Thoracic aorta (tissue), 2 donors: Measurements from ENCODE around the gene GNAI2. TPM values are rescaled to one million over a fixed set of nuclear protein-coding genes. Genes with fewer than 3 reads are reported as not detected.
"Not testable (repeated sequence)": the region's sequence is repeated elsewhere in the genome, so short reads cannot be mapped to it uniquely, and the experiment has no call there.

Experiments used
- ATAC-seq: fragments of 150-250 bp; one replicate; pipeline ENCODE4 v1.8.0; 2017; ENCODE audit warnings: low read depth; ENCODE audit not compliant: insufficient number of reproducible peaks, low FRiP score
- DNase-seq: peaks from one replicate; pipeline ENCODE4 v3.0.0-alpha.2; 2020; ENCODE audit warnings: low spot score
- H3K27ac ChIP-seq, 2 donors: fragments of 200-600 bp; sonication (generic); 1 replicate in 1 of 2; 2 replicates in 1 of 2; pipeline ENCODE4 v1.5.1; 2016; ENCODE audit warnings: mild to moderate bottlenecking in 2 of 2, moderate library complexity in 2 of 2
- H3K27me3 ChIP-seq: fragments of 200-600 bp; sonication (generic); replicated peaks from 2 replicates; pipeline ENCODE4 v1.6.0; 2016; ENCODE audit warnings: mild to moderate bottlenecking; ENCODE audit not compliant: insufficient read depth
- H3K36me3 ChIP-seq: fragments of 200-600 bp; sonication (generic); one replicate; pipeline ENCODE4 v1.5.1; 2016
- H3K4me1 ChIP-seq, 2 donors: fragments of 200-600 bp; sonication (generic); 1 replicate in 1 of 2; 2 replicates in 1 of 2; pipeline versions ENCODE4 v1.5.1 to v1.6.0; 2016; ENCODE audit warnings: low read depth in 2 of 2, mild to moderate bottlenecking in 1 of 2; ENCODE audit not compliant: control insufficient read depth in 1 of 2
- H3K4me3 ChIP-seq: fragments of 200-600 bp; sonication (generic); 2 replicates; pipeline ENCODE4 v1.5.1; 2016; ENCODE audit warnings: mild to moderate bottlenecking
- H3K9me3 ChIP-seq: fragments of 200-600 bp; sonication (generic); 2 replicates; pipeline ENCODE4 v1.5.1; 2016
- total RNA-seq, 2 donors: library from RNA; depleted of rRNA; stranded (reverse); fragments of >200 nt; gene quantifications; one replicate each; pipeline versions ENCODE4 v1.1.0 to v1.2.3, GENCODE V29; 2016
- TF ChIP-seq, protein P1 (sequence below): fragments of 200-600 bp; sonication (generic); IDR thresholded peaks from one replicate; pipeline ENCODE4 v1.5.1; 2019; ENCODE audit warnings: antibody characterized with exemption

The GNAI2 gene
- total RNA-seq, 2 donors from 2014 or later: 183 to 337 TPM

DNA sequence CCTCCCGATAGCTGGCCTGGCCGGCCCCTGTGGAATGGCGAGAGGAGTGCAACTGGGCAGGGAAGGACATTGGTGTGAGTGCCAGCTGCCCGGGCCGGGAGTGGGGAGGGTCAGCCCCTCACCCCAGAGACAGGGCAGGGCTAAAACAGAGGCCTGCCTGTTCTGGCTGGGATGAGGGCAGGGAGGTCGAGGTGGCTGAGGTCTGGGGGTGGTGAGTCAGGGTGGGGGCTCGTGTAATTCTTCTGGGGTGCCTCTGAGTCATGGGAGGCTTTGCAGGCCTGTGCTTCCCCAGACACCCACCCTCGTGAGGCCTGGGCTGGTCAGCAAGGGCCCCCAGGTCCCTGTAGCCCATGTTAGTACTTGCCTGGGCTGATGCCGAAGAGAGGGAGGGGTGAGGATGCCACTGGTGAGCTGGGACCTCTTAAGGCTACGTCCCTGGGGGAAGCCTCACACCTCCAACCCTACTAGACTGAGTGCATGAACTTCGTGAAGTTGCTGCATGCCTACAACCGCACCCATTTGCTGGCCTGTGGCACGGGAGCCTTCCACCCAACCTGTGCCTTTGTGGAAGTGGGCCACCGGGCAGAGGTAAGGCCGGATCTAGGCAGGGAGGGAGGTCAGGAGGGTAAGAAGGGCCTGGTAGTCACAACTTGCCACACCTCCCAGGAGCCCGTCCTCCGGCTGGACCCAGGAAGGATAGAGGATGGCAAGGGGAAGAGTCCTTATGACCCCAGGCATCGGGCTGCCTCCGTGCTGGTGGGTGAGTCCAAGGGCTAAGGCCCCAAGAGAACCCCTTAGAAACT lies 34.6 kb downstream of the GNAI2 start:
- TF ChIP-seq, protein P1, sequence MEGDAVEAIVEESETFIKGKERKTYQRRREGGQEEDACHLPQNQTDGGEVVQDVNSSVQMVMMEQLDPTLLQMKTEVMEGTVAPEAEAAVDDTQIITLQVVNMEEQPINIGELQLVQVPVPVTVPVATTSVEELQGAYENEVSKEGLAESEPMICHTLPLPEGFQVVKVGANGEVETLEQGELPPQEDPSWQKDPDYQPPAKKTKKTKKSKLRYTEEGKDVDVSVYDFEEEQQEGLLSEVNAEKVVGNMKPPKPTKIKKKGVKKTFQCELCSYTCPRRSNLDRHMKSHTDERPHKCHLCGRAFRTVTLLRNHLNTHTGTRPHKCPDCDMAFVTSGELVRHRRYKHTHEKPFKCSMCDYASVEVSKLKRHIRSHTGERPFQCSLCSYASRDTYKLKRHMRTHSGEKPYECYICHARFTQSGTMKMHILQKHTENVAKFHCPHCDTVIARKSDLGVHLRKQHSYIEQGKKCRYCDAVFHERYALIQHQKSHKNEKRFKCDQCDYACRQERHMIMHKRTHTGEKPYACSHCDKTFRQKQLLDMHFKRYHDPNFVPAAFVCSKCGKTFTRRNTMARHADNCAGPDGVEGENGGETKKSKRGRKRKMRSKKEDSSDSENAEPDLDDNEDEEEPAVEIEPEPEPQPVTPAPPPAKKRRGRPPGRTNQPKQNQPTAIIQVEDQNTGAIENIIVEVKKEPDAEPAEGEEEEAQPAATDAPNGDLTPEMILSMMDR: no peak
- ATAC-seq (no peak), DNase-seq (no peak)
- no peak overlapping the region for H3K4me3 ChIP-seq
- no peaks in the 10 kb centered on the region for H3K27me3 ChIP-seq
- H3K27ac ChIP-seq: peak overlapping the region in 1 of 2 donors; percentile 98
- no peaks in the 10 kb centered on the region for H3K36me3 ChIP-seq
- H3K9me3 ChIP-seq: no peaks in the 10 kb centered on the region
- peaks cover 18 to 57% of the 10 kb centered on the region in 2 donors for H3K4me1 ChIP-seq

DNA sequence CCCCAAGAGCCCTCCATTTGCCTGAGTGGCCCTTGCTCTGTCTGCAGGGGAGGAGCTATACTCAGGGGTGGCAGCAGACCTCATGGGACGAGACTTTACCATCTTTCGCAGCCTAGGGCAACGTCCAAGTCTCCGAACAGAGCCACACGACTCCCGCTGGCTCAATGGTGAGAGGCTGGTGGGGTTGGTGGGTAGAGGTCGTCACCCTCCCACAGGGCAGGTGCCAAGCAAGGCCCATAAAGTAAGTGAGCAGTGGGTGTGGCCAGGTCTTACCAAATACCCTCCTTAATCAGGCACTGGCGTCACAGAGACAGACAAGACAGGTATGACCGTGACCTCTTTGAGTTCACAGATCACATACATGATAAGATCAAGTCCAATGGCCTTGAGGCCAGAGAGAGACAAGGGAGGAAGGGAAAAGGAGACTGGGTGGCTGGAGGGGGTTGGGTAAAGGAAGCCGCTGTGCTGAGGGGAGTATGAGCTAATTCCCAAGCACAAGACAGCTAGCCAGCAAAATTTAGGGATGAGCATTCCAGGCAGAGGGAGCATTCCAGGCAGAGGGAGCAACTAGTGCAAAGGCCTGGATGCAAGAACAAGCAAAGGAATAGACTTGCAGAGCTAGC lies 35.4 kb downstream of the GNAI2 start:
- Histone ChIP-seq H3K4me3 (no peak overlapping the region), H3K27me3 (no peaks in the 10 kb centered on the region), H3K9me3 (no peaks in the 10 kb centered on the region), H3K4me1 (peaks cover 11 to 49% of the 10 kb centered on the region in 2 donors), H3K36me3 (peaks cover 5% of the 10 kb centered on the region), H3K27ac (no peak overlapping the region)
- ATAC-seq (no peak), DNase-seq (no peak)
- TF ChIP-seq, protein P1: no peak

DNA sequence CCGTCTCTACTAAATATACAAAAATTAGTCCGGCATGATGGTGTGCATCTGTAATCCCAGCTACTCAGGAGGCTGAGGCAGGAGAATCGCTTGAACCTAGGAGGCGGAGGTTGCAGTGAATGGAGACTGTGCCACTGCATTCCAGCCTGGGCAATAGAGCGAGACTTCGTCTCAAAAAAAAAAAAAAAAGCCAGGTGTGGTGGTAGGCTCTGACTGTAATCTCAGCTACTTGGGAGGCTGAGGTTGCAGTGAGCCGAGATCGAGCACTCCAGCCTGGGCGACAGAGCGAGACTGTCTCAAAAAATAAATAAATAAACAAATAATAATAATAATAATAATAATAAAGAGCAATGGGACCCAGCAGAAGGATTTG lies 36.5 kb downstream of the GNAI2 start:
- not testable (repeated sequence) for H3K9me3 ChIP-seq, DNase-seq, H3K4me3 ChIP-seq, H3K27me3 ChIP-seq, H3K27ac ChIP-seq, ATAC-seq, H3K36me3 ChIP-seq
- peaks cover 7 to 39% of the 10 kb centered on the region in 2 donors for H3K4me1 ChIP-seq

DNA sequence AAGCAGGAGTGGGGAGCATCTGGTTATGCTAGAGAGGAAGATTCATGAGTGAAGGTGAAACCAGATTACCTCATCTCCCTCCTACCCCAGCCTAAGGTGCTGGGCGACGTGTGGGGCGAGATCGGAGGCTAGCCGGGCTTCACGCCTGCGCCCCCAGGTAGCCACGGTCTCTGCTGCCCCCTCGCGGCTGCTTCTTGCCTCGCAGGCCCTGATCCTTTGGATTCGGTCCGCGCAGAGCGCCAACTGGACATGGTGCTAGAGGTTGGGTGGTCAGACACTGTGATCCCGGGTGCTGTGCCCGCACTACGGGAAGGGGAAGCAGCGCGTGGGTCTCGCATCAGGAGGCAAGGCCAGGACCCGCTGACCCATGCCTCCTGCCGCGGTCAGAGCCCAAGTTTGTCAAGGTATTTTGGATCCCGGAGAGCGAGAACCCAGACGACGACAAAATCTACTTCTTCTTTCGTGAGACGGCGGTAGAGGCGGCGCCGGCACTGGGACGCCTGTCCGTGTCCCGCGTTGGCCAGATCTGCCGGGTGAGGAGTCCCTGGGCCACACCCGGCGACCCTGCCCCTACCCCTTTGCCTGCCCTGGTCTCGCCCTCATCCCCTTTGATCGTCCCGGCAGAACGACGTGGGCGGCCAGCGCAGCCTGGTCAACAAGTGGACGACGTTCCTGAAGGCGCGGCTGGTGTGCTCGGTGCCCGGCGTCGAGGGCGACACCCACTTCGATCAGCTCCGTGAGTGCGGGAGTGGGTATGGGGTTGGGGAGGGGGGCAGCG lies 37.1 kb downstream of the GNAI2 start:
- Histone ChIP-seq H3K4me3 (peak overlapping the region; percentile 61), H3K27me3 (no peaks in the 10 kb centered on the region), H3K9me3 (no peaks in the 10 kb centered on the region), H3K36me3 (peaks cover 6% of the 10 kb centered on the region), H3K27ac (no peak overlapping the region), H3K4me1 (peaks cover 7 to 33% of the 10 kb centered on the region in 2 donors)
- TF ChIP-seq, protein P1: peak; percentile 97
- DNase-seq (no peak), ATAC-seq (no peak)

DNA sequence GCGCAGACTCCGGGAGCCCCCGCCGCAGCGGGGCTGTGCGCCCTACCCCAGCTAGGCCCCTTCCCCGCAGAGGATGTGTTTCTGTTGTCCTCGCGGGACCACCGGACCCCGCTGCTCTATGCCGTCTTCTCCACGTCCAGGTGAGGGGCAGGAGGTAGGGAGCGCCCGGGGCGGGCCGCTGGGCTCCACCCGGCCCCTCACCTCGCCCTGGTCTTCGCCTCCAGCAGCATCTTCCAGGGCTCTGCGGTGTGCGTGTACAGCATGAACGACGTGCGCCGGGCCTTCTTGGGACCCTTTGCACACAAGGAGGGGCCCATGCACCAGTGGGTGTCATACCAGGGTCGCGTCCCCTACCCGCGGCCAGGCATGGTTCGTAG lies 37.7 kb downstream of the GNAI2 start:
- no peak for ATAC-seq
- peaks cover 5 to 31% of the 10 kb centered on the region in 2 donors for H3K4me1 ChIP-seq
- TF ChIP-seq, protein P1: no peak
- peaks cover 6% of the 10 kb centered on the region for H3K36me3 ChIP-seq
- H3K27ac ChIP-seq: no peak overlapping the region
- no peaks in the 10 kb centered on the region for H3K9me3 ChIP-seq
- no peak overlapping the region for H3K4me3 ChIP-seq
- no peak for DNase-seq
- H3K27me3 ChIP-seq: no peaks in the 10 kb centered on the region
